GM13977 (cell line): ENCODE data around the gene MTMR1.

Experiments
- DNase-seq: peaks from one replicate; pipeline ENCODE4 v3.0.0; 2012; ENCODE audit warnings: low spot score
- CTCF ChIP-seq: IDR thresholded peaks from 2 replicates; pipeline ENCODE4 v1.5.1; 2012; ENCODE audit warnings: mild to moderate bottlenecking, control low read depth; ENCODE audit not compliant: insufficient read depth; ENCODE audit errors: extremely low read depth, missing control alignments
- in situ Hi-C: fragments of 300-500 bp; cut with MboI; formaldehyde crosslinking; loops from one replicate; pipeline ENCODE4 v1.12.0; 2022; ENCODE audit warnings: low sequenced_read_pairs, low pct_unique_long_range_greater_than_20kb, mixed read lengths, inconsistent platforms; ENCODE audit not compliant: unreplicated experiment

MTMR1 gene

GRCh38 chrX:150773117-150773516 is 79.9 kb downstream of the MTMR1 start:
- no peak for TF ChIP-seq CTCF
- DNase-seq: peak; percentile 11
- in situ Hi-C loops: loop anchor here (10.0 kb wide), 1 partner anchor 312 kb away; no protein-coding TSS in a partner anchor

- in situ Hi-C loops: loop anchor here (10.0 kb wide), 1 partner anchor 311 kb away; no protein-coding TSS in a partner anchor
- TF ChIP-seq CTCF: no peak
- no peak for DNase-seq
Observed at GRCh38 chrX:150773634-150774033, 80.4 kb downstream of the MTMR1 start.

GRCh38 chrX:150774798-150775568 is 81.8 kb downstream of the MTMR1 start:
- TF ChIP-seq CTCF: no peak
- DNase-seq: no peak
- in situ Hi-C loops: loop anchor here (10.0 kb wide), 1 partner anchor 310 kb away; no protein-coding TSS in a partner anchor

DNA sequence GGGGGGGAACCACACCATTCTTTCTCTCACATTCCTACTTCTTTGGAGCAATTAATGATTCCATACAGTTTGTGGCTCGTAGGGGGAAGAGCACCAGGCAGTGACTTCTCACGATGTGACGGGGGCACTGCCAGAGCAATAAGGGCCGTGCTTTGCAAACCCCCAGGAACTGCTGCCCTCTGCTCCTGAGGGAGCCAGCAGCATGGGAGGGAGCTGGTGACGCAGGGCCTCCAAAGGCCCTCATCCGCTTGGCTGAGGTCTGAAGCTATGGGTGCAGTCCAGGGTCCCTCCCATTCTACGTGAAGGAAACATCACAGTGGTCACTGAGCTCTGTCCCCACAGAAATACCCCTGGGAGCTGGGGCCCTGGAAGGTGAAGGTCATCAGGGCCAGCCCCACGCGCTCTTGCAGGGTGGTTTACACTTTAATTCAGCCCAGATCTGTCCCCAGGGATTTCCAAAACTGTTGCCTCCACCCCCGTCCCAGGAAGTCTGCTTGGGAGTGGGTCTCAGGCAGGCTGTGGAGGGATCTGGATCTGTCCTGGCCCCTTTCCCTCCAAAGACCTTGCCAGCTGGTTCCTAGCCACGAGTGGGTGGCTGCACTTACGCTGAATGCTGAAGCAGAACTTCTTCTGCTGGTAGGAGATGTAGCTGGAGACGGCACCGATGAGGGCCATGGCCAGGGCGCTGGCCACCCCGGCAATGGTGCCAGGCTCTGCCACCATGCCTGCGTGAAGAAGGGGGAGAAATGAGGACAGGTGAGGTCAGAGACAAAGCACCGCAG is 82.6 kb downstream of the MTMR1 start:
- TF ChIP-seq CTCF: no peak
- no peak for DNase-seq
- in situ Hi-C loops: loop anchor here (10.0 kb wide), 1 partner anchor 309 kb away; no protein-coding TSS in a partner anchor

GRCh38 chrX:150777328-150777992 is 84.3 kb downstream of the MTMR1 start:
- TF ChIP-seq CTCF: no peak
- DNase-seq: no peak
- in situ Hi-C loops: loop anchor here (10.0 kb wide), 1 partner anchor 307 kb away; no protein-coding TSS in a partner anchor

DNA sequence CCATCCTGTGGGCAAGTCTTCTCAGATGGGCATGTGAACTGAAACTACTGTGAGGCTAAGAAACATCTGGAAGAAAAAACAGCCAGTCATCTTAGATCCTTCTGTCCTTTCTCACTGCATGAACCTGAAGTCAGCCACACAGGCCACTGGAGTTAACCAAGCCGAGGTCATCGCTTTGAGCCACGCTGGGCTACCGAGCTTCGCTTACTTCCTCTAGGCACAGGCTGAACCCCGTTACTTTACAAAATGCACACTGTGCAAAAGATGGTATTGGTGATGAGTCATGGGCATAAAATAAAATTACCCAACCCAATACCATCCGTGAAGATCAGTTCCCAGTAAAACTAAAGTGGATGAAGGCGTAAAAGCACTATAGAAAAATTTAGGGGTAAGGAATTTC is 86.2 kb downstream of the MTMR1 start:
- DNase-seq: no peak
- in situ Hi-C loops: loop anchor here (10.0 kb wide), 1 partner anchor 305 kb away; no protein-coding TSS in a partner anchor
- no peak for TF ChIP-seq CTCF
